Keratinocyte (primary cell): Measurements from ENCODE around the gene MYH10. TPM values are rescaled to one million over a fixed set of nuclear protein-coding genes. Genes with fewer than 3 reads are reported as not detected.

Source experiments
- DNase-seq: peaks from one replicate; pipeline ENCODE4 v3.0.0-alpha.2; 2011; ENCODE audit warnings: low read depth, missing footprints, low spot score
- FAIRE-seq: peaks from 2 replicates; lab custom pipeline; 2011; peaks lifted over from hg19 to GRCh38; lab: Jason Lieb, UNC
- H2AFZ ChIP-seq: 2 replicates; pipeline ENCODE4 v1.6.0; 2012; ENCODE audit warnings: low read length, control low read depth, inconsistent platforms; ENCODE audit not compliant: control insufficient read depth
- H3K27ac ChIP-seq: 2 replicates; pipeline ENCODE4 v1.5.1; 2011; ENCODE audit warnings: low read length; ENCODE audit not compliant: control insufficient read depth, insufficient read depth
- H3K27me3 ChIP-seq: 3 replicates; pipeline ENCODE4 v1.6.0; 2011; ENCODE audit warnings: low read length; ENCODE audit not compliant: control insufficient read depth, insufficient read depth; ENCODE audit errors: extremely low read depth
- H3K36me3 ChIP-seq, 2 experiments: 2 replicates in 1 of 2; 3 replicates in 1 of 2; pipeline ENCODE4 v1.5.1; 2011; ENCODE audit warnings: low read length in 2 of 2, mild to moderate bottlenecking in 1 of 2; ENCODE audit not compliant: control insufficient read depth in 2 of 2, insufficient read depth in 2 of 2; ENCODE audit errors: extremely low read depth in 1 of 2
- H3K4me1 ChIP-seq: 3 replicates; pipeline ENCODE4 v1.5.1; 2011; ENCODE audit warnings: low read length; ENCODE audit not compliant: control insufficient read depth, insufficient read depth; ENCODE audit errors: extremely low read depth
- H3K4me2 ChIP-seq: 3 replicates; pipeline ENCODE4 v1.6.0; 2011; ENCODE audit warnings: low read depth, low read length; ENCODE audit not compliant: control insufficient read depth, insufficient read depth; ENCODE audit errors: extremely low read depth
- H3K4me3 ChIP-seq, 3 experiments: fragments of 200-600 bp in 1 of 3; sonication (generic) in 1 of 3; 2 replicates in 2 of 3; 3 replicates in 1 of 3; pipeline ENCODE4 v1.5.1; 2011 to 2016; ENCODE audit warnings: low read length in 3 of 3, mild to moderate bottlenecking in 3 of 3, control low read depth in 2 of 3, inconsistent platforms in 1 of 3, low read depth in 1 of 3, mixed read lengths in 1 of 3, mixed run types in 1 of 3, moderate library complexity in 1 of 3; ENCODE audit not compliant: control insufficient read depth in 2 of 3, insufficient read depth in 2 of 3; ENCODE audit errors: extremely low read depth in 1 of 3
- H3K79me2 ChIP-seq: 2 replicates; pipeline ENCODE4 v1.6.0; 2012; ENCODE audit warnings: low read length; ENCODE audit not compliant: control insufficient read depth, insufficient read depth
- H3K9ac ChIP-seq: 3 replicates; pipeline ENCODE4 v1.6.0; 2011; ENCODE audit warnings: low read length; ENCODE audit not compliant: control insufficient read depth, insufficient read depth; ENCODE audit errors: extremely low read depth
- H3K9me1 ChIP-seq: 3 replicates; pipeline ENCODE4 v1.6.0; 2011; ENCODE audit warnings: low read length; ENCODE audit not compliant: control insufficient read depth, insufficient read depth; ENCODE audit errors: extremely low read depth
- H3K9me3 ChIP-seq: 2 replicates; pipeline ENCODE4 v1.5.1; 2012; ENCODE audit warnings: low read depth, low read length; ENCODE audit not compliant: control insufficient read depth
- H4K20me1 ChIP-seq: 3 replicates; pipeline ENCODE4 v1.6.0; 2011; ENCODE audit warnings: low read length; ENCODE audit not compliant: control insufficient read depth, insufficient read depth; ENCODE audit errors: extremely low read depth
- EZH2 ChIP-seq: IDR thresholded peaks from one replicate; pipeline ENCODE4 v1.6.1; 2012; ENCODE audit warnings: inconsistent platforms, mild to moderate bottlenecking, low read length, moderate library complexity
- dilution Hi-C: fragments of 300-500 bp; cut with MboI; formaldehyde crosslinking; loops from one replicate; pipeline ENCODE4 v1.7.0; 2020; ENCODE audit warnings: low sequenced_read_pairs; ENCODE audit not compliant: extremely low pct_ligation_motif_present
- polyA plus RNA-seq, 5 experiments: library from polyadenylated mRNA; depleted of rRNA in 3 of 5; stranded (reverse) in 3 of 5; stranded (forward) in 1 of 5; unstranded in 1 of 5; fragments of >200 nt; gene quantifications; 1 replicate in 1 of 5; 2 replicates in 3 of 5; 3 replicates in 1 of 5; pipeline versions ENCODE4 v1.2.1 to v1.2.3, GENCODE V29; 2011 to 2012; ENCODE audit warnings: missing spikeins in 2 of 5, low read depth in 1 of 5, low replicate concordance in 1 of 5
- TF ChIP-seq, protein P1 (sequence below), 3 experiments: IDR thresholded peaks in 1 of 3; conservative IDR thresholded peaks in 1 of 3; optimal IDR thresholded peaks in 1 of 3; 2 replicates in 2 of 3; 3 replicates in 1 of 3; pipeline versions ENCODE3 to v1.5.1; 2011; ENCODE audit warnings: low read length in 3 of 3, mild to moderate bottlenecking in 3 of 3, moderate library complexity in 2 of 3, control low read depth in 1 of 3, inconsistent platforms in 1 of 3; ENCODE audit not compliant: insufficient read depth in 2 of 3; ENCODE audit errors: extremely low read depth in 1 of 3

The MYH10 gene
- polyA plus RNA-seq, 1 donor (not counting 4 experiments of a cell fraction or from before 2014, with no cell fraction given) = 21.2 TPM

DNA sequence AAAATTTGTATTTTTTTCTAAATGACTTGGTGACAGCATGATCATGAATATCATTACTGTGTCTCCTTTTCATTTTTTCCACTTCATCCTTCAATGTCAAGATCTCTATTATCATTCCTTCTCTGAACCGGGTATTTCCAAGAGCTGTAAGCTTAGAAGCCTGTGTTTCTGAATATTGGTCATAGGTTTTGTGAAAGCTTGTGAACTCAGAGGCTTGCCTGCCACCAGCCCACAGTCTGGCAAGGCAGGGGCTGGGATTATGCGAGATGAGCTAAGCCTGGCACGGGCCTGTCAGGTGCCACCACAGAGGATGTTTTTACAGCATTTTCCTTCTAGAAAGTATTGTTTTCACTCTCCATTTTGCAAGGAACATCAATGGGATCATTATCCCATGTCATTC is 92.8 kb downstream of the MYH10 start:
- dilution Hi-C loops = no loop called here
- no peaks in the 10 kb centered on the region for H3K79me2 ChIP-seq
- no peak overlapping the region for H3K4me3 ChIP-seq
- H4K20me1 ChIP-seq = no peaks in the 10 kb centered on the region
- no peak overlapping the region for H3K4me2 ChIP-seq
- FAIRE-seq (no peak), DNase-seq (no peak)
- peaks cover 10 to 20% of the 10 kb centered on the region in 2 experiments for H3K36me3 ChIP-seq
- no peak overlapping the region for H3K27ac ChIP-seq
- H2AFZ ChIP-seq = no peak overlapping the region
- H3K9me3 ChIP-seq = no peaks in the 10 kb centered on the region
- H3K27me3 ChIP-seq = no peaks in the 10 kb centered on the region
- H3K4me1 ChIP-seq = no peaks in the 10 kb centered on the region
- no peaks in the 10 kb centered on the region for H3K9me1 ChIP-seq
- no peak overlapping the region for H3K9ac ChIP-seq
- TF ChIP-seq, protein P1, sequence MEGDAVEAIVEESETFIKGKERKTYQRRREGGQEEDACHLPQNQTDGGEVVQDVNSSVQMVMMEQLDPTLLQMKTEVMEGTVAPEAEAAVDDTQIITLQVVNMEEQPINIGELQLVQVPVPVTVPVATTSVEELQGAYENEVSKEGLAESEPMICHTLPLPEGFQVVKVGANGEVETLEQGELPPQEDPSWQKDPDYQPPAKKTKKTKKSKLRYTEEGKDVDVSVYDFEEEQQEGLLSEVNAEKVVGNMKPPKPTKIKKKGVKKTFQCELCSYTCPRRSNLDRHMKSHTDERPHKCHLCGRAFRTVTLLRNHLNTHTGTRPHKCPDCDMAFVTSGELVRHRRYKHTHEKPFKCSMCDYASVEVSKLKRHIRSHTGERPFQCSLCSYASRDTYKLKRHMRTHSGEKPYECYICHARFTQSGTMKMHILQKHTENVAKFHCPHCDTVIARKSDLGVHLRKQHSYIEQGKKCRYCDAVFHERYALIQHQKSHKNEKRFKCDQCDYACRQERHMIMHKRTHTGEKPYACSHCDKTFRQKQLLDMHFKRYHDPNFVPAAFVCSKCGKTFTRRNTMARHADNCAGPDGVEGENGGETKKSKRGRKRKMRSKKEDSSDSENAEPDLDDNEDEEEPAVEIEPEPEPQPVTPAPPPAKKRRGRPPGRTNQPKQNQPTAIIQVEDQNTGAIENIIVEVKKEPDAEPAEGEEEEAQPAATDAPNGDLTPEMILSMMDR (optimal IDR thresholded peaks at IDR 0.05 in 1 of 3, IDR thresholded peaks at IDR 0.05 in 1 of 3, conservative IDR thresholded peaks at IDR 0.05 in 1 of 3; ENCODE audit: extremely low read depth in 1 of 3, insufficient read depth in 2 of 3, low read length in 3 of 3) = no peak
- no peak for TF ChIP-seq EZH2

DNA sequence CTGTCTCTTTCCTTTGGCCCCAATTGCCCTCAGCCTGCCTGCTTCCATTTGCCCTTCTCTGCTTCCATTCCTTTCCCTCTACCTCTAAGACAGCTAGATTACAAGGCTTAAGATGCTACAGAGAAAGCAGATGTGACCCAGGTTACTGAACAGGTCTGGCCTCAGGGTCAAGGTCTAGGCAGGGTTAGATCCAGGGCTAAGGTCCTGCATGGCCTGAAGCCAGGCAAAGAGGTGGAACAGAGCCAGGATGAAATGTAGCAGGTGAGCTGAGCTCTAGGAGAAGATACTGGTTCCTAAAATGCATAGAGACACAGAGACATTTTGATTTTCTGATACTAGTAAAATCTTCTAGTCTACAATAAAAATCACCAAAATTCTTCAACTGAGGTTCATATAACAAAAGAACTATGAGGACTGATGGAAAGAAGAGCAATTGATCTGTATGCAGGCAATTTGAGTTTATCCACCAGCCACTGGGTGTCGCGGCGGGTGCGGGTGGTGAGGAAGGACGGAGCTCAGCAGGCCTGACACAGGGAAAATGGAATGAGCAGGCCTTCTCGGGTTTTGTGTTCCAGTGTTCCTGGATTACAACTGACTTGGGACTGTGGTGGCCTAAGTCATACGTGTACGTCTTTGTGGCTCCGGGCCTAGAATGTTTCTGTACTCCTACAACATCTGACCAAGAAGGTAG is 95.9 kb downstream of the MYH10 start:
- H3K27me3 ChIP-seq = no peaks in the 10 kb centered on the region
- no peak overlapping the region for H2AFZ ChIP-seq
- H3K9me1 ChIP-seq = no peaks in the 10 kb centered on the region
- H3K36me3 ChIP-seq = peaks cover 0 to 13% of the 10 kb centered on the region in 2 experiments
- H3K79me2 ChIP-seq = no peaks in the 10 kb centered on the region
- H3K9ac ChIP-seq = no peak overlapping the region
- H3K4me3 ChIP-seq = no peak overlapping the region
- no peak overlapping the region for H3K27ac ChIP-seq
- dilution Hi-C loops = no loop called here
- no peak overlapping the region for H3K4me2 ChIP-seq
- FAIRE-seq (no peak), DNase-seq (no peak)
- H3K9me3 ChIP-seq = no peaks in the 10 kb centered on the region
- no peak for TF ChIP-seq EZH2
- TF ChIP-seq, protein P1 (optimal IDR thresholded peaks at IDR 0.05 in 1 of 3, IDR thresholded peaks at IDR 0.05 in 1 of 3, conservative IDR thresholded peaks at IDR 0.05 in 1 of 3; ENCODE audit: extremely low read depth in 1 of 3, insufficient read depth in 2 of 3, low read length in 3 of 3) = no peak
- no peaks in the 10 kb centered on the region for H4K20me1 ChIP-seq
- H3K4me1 ChIP-seq = no peaks in the 10 kb centered on the region
